SU-DHL-6 (cell line): Measurements from ENCODE around the gene SRF.

ENCODE experiments used
- H2AFZ ChIP-seq: fragments of 200-600 bp; sonication (generic); 2 replicates; pipeline ENCODE4 v1.6.1; 2014; ENCODE audit warnings: low read depth, mild to moderate bottlenecking, moderate library complexity, mixed read lengths, antibody characterized with exemption, low read length; ENCODE audit not compliant: severe bottlenecking
- H3F3A ChIP-seq: fragments of 200-600 bp; shearing (Covaris generic); 2 replicates; pipeline ENCODE4 v1.6.0; 2016; ENCODE audit warnings: antibody characterized with exemption, mild to moderate bottlenecking; ENCODE audit not compliant: insufficient read depth
- H3K27ac ChIP-seq: fragments of 200-600 bp; sonication (generic); 2 replicates; pipeline ENCODE4 v1.5.1; 2016; ENCODE audit warnings: low read depth, mild to moderate bottlenecking, low read length, moderate library complexity, mixed read lengths
- H3K27me3 ChIP-seq: fragments of 200-600 bp; sonication (generic), shearing (Covaris generic); 2 replicates; pipeline ENCODE4 v1.6.0; 2014; ENCODE audit warnings: mild to moderate bottlenecking, low read length
- H3K36me3 ChIP-seq: fragments of 200-600 bp; sonication (generic); 2 replicates; pipeline ENCODE4 v1.6.1; 2014; ENCODE audit warnings: mild to moderate bottlenecking, low read length, mixed read lengths
- H3K4me2 ChIP-seq: fragments of 300-600, 200-600 bp; shearing (Covaris generic), sonication (generic); 2 replicates; pipeline ENCODE4 v1.6.0; 2014; ENCODE audit warnings: low read length, low read depth, mild to moderate bottlenecking; ENCODE audit not compliant: poor library complexity, severe bottlenecking
- H3K4me3 ChIP-seq: fragments of 200-600 bp; sonication (generic); 2 replicates; pipeline ENCODE4 v1.5.1; 2014; ENCODE audit warnings: antibody characterized with exemption, low read length, mild to moderate bottlenecking, mixed read lengths; ENCODE audit not compliant: insufficient read depth, poor library complexity, severe bottlenecking
- H3K79me2 ChIP-seq: fragments of 200-600 bp; sonication (generic); 2 replicates; pipeline ENCODE4 v1.6.1; 2014; ENCODE audit warnings: mild to moderate bottlenecking, low read length, moderate library complexity; ENCODE audit not compliant: insufficient read depth
- H3K9ac ChIP-seq: fragments of 200-600 bp; sonication (generic); 2 replicates; pipeline ENCODE4 v1.7.0; 2014; ENCODE audit warnings: mild to moderate bottlenecking, low read length
- H3K9me2 ChIP-seq: fragments of 200-600 bp; sonication (generic); replicated peaks from 2 replicates; pipeline ENCODE4 v1.6.1; 2014; ENCODE audit warnings: low read length; ENCODE audit not compliant: insufficient read depth
- H3K9me3 ChIP-seq: fragments of 200-600 bp; sonication (generic); 2 replicates; pipeline ENCODE4 v1.6.1; 2014; ENCODE audit warnings: low read length, mixed read lengths; ENCODE audit not compliant: insufficient read depth
- H4K20me1 ChIP-seq: fragments of 200-600 bp; sonication (generic); 2 replicates; pipeline ENCODE4 v1.6.1; 2014; ENCODE audit warnings: low read depth, mild to moderate bottlenecking, antibody characterized with exemption, low read length, moderate library complexity, mixed read lengths
- CTCF ChIP-seq: fragments of 200-600 bp; sonication (generic); IDR thresholded peaks from one replicate; pipeline ENCODE4 v1.5.1; 2017; ENCODE audit warnings: antibody characterized with exemption, mild to moderate bottlenecking, low read length, moderate library complexity; ENCODE audit not compliant: insufficient read depth, poor library complexity, severe bottlenecking
- EZH2phosphoT487 ChIP-seq: fragments of 200-600 bp; sonication (generic), shearing (Covaris generic); conservative IDR thresholded peaks from 2 replicates; pipeline ENCODE4 v1.6.1; 2018; ENCODE audit warnings: mild to moderate bottlenecking, antibody characterized with exemption, low read length, moderate library complexity, mixed read lengths

SRF gene

DNA sequence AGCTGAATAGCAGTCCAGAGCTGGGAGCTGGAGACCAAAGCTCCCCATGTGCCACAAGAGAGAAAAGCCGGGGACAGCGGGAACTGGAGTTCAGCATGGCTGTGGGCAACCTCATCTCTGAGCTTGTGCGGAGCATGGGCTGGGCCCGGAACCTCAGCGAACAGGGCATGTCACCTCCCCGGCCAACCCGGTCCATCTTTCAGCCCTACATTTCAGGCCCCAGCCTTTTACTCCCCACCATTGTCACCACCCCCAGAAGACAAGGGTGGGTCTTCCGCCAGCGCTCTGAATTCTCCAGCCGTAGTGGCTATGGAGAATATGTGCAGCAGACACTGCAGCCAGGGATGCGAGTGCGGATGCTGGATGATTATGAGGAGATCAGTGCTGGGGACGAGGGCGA, 14.9 kb downstream of the SRF start:
- H3K4me3 ChIP-seq: no peak overlapping the region
- H3K36me3 ChIP-seq: peaks cover 10% of the 10 kb centered on the region; the same call in 1 of the 2 replicates
- peaks cover 20% of the 10 kb centered on the region for H3F3A ChIP-seq
- H2AFZ ChIP-seq: no peak overlapping the region
- no peak overlapping the region for H3K27ac ChIP-seq
- H3K9me3 ChIP-seq: no peaks in the 10 kb centered on the region
- H3K79me2 ChIP-seq: peaks cover 12% of the 10 kb centered on the region
- TF ChIP-seq CTCF (no peak), EZH2phosphoT487 (no peak)
- H3K27me3 ChIP-seq: no peaks in the 10 kb centered on the region
- H3K9me2 ChIP-seq: no peaks in the 10 kb centered on the region
- H4K20me1 ChIP-seq: no peaks in the 10 kb centered on the region
- no peak overlapping the region for H3K9ac ChIP-seq
- H3K4me2 ChIP-seq: no peak overlapping the region

GRCh38 chr6:43186706-43187105, 15.6 kb downstream of the SRF start:
- Histone ChIP-seq H3K9me3 (no peaks in the 10 kb centered on the region), H4K20me1 (no peaks in the 10 kb centered on the region), H3K27me3 (no peaks in the 10 kb centered on the region), H3K4me3 (no peak overlapping the region), H3K36me3 (peaks cover 10% of the 10 kb centered on the region; the same call in 1 of the 2 replicates), H2AFZ (no peak overlapping the region), H3K9ac (no peak overlapping the region), H3K4me2 (no peak overlapping the region), H3K79me2 (peaks cover 12% of the 10 kb centered on the region), H3K27ac (no peak overlapping the region), H3F3A (peaks cover 13% of the 10 kb centered on the region), H3K9me2 (no peaks in the 10 kb centered on the region)
- TF ChIP-seq EZH2phosphoT487 (no peak), CTCF (no peak)

GRCh38 chr6:43187821-43188220, 16.8 kb downstream of the SRF start:
- Histone ChIP-seq H3K27ac (no peak overlapping the region), H3K9me2 (no peaks in the 10 kb centered on the region), H4K20me1 (no peaks in the 10 kb centered on the region), H3F3A (peaks cover 12% of the 10 kb centered on the region; the same call in 1 of the 2 replicates), H3K4me2 (no peak overlapping the region), H2AFZ (no peak overlapping the region), H3K27me3 (no peaks in the 10 kb centered on the region), H3K9ac (no peak overlapping the region), H3K79me2 (peaks cover 6% of the 10 kb centered on the region), H3K9me3 (no peaks in the 10 kb centered on the region), H3K4me3 (no peak overlapping the region), H3K36me3 (peaks cover 10% of the 10 kb centered on the region; the same call in 1 of the 2 replicates)
- TF ChIP-seq EZH2phosphoT487 (no peak), CTCF (no peak)
